HFF-Myc (cell line): ENCODE results near the gene ZDHHC22.

ENCODE experiments used
- DNase-seq: peaks from one replicate; pipeline ENCODE4 v3.0.0-alpha.2; 2011; ENCODE audit warnings: low read depth; ENCODE audit errors: extremely low read depth
- H3K4me3 ChIP-seq: replicated peaks from 2 replicates; pipeline ENCODE4 v1.5.1; 2011; ENCODE audit warnings: low read depth, mild to moderate bottlenecking, control low read depth, low read length
- CTCF ChIP-seq: IDR thresholded peaks from 2 replicates; pipeline ENCODE4 v1.5.1; 2012; ENCODE audit warnings: mild to moderate bottlenecking, low read depth, low read length, control low read depth; ENCODE audit errors: missing control alignments

The ZDHHC22 gene

GRCh38 chr14:77157740-77158139 is 16.1 kb upstream of the ZDHHC22 start:
- DNase-seq, result no peak
- H3K4me3 ChIP-seq, result no peak overlapping the region
- no peak for TF ChIP-seq CTCF

- H3K4me3 ChIP-seq, result no peak overlapping the region
- TF ChIP-seq CTCF, result no peak
- no peak for DNase-seq
Observed at GRCh38 chr14:77155083-77155482, 13.5 kb upstream of the ZDHHC22 start.

- TF ChIP-seq CTCF, result no peak
- H3K4me3 ChIP-seq, result no peak overlapping the region
- no peak for DNase-seq
Observed at GRCh38 chr14:77154421-77154820, 12.8 kb upstream of the ZDHHC22 start.

- DNase-seq, result no peak
- no peak for TF ChIP-seq CTCF
- H3K4me3 ChIP-seq, result no peak overlapping the region
Observed at GRCh38 chr14:77153802-77154201, 12.2 kb upstream of the ZDHHC22 start.

GRCh38 chr14:77151918-77152588 is 10.5 kb upstream of the ZDHHC22 start:
- H3K4me3 ChIP-seq, result no peak overlapping the region
- TF ChIP-seq CTCF, result peak; percentile 17
- no peak for DNase-seq

GRCh38 chr14:77151245-77151644 is 9.7 kb upstream of the ZDHHC22 start:
- peak; percentile 73 for TF ChIP-seq CTCF
- DNase-seq, result no peak
- no peak overlapping the region for H3K4me3 ChIP-seq
